GM18907 (cell line): ENCODE data around the gene FLVCR2.
A peak's percentile ranks its signal among the peaks of the same experiment; 100 is the strongest.

Experiments
- ATAC-seq: cut with Tn5 transposase; IDR thresholded peaks from one replicate; pipeline ENCODE4 v1.9.1; 2021; ENCODE audit warnings: mild to moderate bottlenecking, moderate library complexity; ENCODE audit not compliant: unreplicated experiment

The FLVCR2 gene

DNA sequence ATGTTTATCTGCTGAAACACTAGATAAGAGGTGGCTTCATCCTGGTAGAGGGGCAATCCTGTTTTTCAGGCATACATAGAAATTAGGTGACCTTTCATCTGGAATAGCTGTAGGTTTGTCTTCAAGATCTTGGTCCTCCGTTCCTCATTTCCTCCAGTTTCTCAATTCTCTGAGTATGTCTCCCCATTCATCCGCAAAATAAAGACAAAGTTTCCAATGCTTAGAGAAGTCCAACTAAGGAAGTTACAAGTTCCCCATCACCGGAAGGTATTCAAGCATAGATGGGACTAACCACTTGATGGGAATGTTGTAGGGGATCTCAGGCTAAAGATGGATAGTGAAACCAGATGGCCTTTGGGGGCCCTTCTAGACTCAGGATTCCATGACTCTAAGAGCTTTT is 48.0 kb downstream of the FLVCR2 start:
- no peak for ATAC-seq

DNA sequence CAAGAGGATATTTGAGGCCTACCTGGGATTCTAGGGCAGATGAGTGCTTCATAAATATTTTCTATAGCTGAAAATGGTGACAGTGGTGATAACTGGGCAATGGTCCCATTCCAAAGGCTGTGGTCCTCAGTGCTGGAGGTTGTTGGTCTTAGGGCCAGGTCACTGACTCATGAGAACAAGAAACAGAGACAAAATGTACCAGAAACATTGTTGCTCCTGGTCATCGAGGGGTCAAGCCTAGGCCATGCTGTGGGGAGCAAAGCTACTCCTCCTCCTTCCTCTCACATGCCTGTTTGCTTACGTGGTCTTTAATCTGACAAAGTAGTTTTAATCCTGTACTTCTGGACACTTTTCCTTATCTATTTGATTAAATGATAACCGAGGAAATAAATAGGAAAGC is 48.4 kb downstream of the FLVCR2 start:
- no peak for ATAC-seq

DNA sequence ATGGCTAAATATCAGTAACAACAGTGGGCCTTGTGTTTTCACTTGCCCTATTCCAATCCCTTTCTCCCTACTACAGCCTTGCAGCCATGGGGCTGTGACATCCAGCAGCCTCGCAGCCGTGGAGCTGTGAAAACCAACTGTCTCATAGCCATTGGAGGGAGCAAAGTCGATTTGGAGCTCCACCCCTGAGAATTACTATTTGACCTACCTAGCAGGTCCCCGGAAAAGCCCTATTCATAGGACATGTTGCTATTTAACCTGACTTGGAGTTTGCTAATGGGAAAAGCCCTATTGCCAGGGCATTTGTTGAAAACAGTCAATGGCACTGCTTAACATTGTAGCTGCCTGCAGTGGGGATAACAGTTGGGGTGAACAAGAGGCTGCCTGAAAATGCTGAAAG is 49.0 kb downstream of the FLVCR2 start:
- ATAC-seq = no peak

DNA sequence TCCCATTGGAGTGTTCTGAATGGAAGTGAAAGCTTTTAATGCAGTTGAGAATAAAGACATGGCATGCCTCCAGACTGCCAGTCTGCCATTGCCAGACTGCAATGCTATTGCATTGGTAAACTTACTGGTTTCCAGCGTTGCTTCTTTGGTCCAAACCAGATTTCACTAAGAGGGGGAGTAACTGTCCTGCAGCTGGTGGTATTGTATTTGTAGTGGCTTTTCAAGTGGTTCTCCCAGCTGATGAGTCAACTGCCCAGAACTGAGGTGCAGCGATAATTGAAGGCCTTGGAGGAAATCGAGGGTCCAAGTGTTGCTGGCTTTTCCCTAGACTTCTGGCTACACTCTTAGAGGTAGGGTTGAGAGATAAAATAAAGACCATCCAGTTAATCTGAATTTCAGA is 50.4 kb downstream of the FLVCR2 start:
- ATAC-seq = no peak

DNA sequence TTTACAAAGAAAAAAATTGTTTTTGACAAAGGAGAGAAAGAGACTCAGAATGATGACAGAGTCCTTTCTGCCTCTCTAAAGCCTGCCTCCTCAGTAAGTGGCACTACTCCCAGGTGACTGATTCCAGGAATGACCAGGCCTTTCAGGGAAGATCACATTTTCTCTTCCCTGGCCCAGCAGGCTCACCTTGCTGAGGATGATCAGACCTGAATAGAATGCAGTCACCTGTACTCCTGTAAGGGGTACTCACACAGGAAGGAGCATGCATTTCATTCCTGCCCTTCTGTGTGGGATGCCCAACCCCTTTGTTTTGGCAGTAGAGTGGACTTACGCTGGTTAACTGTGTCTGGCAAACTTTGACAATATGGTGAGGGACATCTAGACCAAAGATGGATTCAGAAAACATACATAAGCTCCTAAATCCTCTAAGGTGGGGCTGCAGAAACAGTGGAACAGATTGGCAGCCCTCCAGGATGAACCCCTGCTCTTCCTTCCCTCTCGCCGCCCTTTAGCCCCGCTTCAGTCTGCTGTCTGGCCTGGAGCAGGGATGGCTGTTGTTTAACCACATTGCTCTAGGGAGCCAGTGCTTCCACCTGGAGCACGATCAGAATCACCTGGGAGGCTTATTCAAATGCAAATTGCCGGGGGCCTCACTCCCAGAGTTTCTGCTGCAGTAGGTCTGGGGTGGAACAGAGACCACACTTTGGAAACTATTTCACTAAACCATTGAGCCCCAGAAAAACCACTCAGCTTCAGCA is 52.5 kb downstream of the FLVCR2 start:
- ATAC-seq = no peak

DNA sequence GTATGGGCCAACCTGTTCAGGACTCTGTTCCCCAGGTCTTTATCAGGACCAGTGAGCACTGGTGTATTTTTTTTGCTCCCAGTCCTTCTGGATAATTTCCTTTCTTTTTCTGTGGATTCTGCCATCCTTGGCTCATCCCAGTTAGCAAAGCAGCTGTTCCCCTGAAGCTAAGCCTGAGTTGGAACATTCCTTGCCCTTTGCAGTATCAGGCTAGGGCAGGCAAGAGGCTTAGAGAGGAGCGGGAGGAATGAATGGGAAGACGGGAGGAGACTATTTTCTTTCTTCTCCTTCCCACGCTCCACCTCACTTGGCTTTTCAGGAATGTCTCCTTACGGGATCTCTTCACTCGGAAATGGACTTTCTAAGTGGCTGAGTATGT is 53.0 kb downstream of the FLVCR2 start:
- ATAC-seq = no peak

DNA sequence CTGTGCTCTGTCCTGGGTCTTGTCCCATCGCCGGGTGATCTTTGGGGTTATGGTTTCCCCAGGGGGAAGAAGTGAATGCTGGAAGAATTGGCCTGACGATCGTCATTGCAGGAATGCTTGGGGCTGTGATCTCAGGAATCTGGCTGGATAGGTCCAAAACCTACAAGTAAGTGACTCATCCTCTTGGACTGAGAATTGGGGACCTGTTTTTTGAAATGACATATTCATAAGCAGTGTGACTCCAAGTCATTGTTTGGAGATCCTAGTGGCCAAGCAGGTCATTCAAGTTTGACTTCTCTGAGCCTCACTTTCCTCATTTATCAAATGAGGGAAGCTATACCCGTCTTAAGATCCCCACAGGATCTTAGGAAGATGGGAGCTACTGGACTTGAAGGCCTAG is 56.4 kb downstream of the FLVCR2 start:
- ATAC-seq = no peak

DNA sequence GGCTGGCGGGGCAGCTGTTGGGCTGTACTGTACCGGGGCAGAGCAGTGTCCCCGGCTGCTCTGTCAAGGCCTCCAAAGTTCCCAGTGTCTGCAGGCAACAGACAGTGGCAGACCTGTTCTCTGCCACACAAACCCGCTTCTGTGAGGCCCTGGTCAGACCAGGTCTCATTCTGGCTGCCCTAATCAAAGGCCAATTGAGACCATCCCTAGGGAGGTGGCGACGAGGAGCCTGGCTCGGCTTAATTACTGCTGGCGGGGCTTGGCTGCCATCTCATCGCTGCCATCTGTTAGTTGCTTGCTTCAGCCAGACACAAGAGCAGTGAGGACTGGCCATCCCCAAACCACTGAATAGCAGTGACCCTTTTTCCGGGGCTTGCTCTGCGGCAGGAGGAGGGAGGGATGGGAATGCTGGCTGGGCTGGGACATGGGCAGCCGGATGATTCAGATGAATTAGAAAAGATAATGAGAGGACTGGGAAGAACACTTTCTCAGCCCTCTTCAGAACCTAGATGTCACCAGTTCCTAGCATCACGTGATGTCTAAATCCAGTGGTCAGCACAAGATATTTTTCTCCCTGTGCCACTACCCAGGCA is 57.8 kb downstream of the FLVCR2 start:
- no peak for ATAC-seq

DNA sequence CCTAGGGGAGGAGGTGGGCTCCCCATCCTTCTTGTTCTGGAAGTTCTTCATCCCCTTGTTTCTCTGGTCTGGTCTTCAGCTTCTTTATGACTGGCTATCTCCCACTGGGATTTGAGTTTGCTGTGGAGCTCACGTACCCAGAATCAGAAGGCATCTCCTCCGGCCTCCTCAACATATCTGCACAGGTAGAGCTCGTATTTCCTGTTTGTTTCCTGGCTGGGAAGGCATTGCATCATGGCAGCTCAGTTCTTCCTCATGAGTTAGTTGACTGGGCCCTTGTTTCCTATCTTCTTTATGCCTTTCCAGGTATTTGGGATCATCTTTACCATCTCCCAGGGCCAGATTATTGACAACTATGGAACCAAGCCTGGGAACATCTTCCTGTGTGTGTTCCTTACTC is 62.5 kb downstream of the FLVCR2 start:
- ATAC-seq = no peak

DNA sequence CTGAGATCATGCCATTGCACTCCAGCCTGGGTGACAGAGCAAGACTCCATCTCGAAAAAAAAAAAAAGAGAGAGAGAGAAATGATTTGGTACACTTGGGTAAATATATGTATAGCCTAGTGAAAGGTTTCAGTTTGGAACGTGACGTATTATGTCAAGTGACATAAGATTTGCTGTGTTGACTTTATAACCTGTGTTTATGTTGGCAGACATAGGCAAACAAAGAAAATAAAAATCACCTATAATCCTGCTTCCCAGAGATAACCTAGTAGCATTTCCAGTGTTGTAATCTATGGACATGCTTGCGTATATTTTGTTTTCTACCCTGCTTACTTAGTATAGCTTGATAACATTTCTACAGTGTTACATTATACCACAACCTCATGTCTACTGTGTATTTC is 65.6 kb downstream of the FLVCR2 start:
- ATAC-seq = no peak

DNA sequence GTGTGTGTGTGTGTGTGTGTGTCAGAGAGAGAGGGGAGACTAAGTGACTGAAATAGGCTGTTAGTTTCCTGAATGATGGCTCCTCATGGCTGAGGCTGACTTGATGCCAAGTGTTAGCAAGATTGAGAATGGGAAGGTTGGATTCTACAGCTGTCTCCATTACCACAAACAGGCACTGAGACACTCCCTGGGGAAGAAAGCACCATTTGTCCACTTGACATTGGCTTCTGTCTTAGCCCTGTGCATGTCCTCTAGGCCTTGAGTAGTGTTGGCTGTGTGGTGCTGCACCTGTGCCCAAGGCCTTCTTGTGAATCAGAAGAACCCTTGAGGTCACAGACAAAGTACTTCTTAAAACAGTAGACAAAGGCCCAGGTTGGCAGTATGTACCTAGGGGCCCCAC is 66.6 kb downstream of the FLVCR2 start:
- no peak for ATAC-seq

DNA sequence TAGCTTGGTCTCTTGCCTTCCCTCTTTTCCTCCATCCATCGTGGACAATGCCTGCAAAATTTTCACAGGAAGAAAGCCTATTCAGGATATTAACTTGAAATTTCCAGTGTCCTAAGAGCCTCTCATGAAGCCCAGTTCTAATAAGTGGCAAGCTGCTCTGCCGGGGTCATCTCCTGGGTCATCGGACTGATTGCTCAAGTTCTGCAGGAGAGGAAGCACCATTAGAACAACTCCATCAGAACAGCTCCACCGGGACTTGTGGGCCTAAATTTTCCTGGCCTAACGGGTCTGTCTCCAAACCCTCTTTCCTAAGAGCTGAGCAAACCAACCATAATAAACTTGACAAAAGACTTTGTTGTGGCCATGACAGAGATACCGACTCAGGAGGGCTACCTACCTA is 68.3 kb downstream of the FLVCR2 start:
- no peak for ATAC-seq

DNA sequence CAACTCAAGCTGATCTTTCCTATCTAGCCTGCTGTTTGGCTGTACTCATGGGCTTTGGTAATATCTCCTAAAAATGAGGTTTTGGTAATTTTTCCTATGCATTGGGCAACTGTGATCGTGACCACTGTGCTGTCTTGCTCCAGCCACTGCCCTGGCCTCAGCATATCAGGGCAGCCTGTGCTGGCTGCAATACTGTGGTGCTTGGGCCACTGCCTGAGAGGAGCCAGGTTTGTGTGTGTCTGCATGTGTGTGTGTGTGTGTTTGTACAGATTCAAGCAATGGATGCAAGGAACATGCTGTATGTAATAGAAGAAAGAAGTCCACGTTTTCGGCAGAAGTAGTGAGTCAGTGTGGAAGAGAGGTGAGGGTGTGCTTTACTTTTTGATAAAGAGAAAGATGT is 69.2 kb downstream of the FLVCR2 start:
- ATAC-seq = no peak

DNA sequence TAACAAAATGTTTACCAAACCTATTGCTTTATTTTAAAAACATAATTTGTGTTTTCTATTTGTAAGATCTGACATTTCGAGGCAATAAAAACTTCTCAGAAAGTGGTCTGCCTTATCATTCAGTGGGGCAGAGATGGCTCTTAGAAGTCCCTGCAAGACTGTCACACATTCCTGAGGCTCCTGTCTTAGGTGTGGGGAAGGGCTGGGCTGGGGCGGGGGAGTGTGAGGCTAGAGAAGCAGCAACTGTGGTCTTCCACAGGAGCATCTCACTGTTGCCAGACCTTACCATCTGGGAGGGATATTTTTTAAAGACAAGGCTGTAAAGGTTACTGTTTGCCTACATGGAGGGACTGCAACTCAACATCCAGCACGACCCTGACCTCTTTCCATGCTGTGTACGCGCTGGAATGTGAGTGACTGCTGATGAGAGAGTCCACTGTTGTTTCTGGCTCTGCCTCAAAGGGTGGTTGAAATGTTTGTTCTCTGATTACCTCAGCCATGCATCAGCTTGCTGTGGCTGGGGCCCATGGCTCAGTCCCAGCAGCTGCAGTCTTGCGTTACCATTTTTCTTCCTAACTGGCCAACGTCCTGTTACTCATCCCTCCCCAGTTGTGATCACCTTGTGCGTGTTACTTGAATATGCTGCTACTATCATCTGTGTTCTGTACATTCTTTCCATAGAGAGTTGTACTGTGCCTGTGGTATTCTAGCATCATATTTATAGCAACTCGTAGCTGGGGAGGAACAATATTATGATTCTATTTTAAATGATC is 69.8 kb downstream of the FLVCR2 start:
- ATAC-seq = no peak

DNA sequence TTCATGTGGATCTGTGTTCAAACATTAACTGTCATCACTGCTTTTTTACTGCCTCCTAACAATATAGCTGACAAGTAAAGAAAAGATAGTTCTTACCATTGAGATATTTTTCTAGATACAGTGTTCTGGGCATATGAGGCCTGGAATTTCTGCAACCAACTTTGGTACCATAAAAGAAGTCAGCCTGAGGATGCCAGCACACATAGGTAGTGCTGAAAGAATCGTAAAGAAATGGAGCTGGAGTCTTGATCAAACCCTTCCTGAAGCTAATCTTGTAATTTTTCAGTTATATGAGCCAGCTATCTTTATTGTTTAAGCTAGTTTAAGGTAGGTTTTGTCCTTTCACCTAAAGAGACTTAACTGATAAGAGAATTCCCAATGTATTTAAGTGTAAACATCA is 70.9 kb downstream of the FLVCR2 start:
- ATAC-seq = no peak

DNA sequence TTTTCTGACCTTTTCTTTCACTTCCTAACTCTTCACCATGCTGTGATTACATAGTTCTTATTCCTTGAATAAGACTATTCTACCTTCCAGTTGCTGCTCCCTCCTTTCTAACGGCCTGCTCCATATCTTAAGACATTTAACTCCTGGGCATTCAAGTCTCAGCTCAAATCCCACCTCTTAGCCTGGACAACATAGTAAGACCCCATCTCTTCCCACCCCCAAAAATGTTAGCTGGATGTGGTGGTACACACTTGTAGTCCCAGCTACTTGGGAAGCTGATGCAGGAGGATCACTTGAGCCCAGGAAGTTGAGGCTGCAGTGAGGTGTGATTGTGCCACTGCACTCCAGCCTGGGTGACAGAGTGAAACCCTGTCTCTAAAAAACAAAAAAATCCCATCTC is 71.4 kb downstream of the FLVCR2 start:
- no peak for ATAC-seq

DNA sequence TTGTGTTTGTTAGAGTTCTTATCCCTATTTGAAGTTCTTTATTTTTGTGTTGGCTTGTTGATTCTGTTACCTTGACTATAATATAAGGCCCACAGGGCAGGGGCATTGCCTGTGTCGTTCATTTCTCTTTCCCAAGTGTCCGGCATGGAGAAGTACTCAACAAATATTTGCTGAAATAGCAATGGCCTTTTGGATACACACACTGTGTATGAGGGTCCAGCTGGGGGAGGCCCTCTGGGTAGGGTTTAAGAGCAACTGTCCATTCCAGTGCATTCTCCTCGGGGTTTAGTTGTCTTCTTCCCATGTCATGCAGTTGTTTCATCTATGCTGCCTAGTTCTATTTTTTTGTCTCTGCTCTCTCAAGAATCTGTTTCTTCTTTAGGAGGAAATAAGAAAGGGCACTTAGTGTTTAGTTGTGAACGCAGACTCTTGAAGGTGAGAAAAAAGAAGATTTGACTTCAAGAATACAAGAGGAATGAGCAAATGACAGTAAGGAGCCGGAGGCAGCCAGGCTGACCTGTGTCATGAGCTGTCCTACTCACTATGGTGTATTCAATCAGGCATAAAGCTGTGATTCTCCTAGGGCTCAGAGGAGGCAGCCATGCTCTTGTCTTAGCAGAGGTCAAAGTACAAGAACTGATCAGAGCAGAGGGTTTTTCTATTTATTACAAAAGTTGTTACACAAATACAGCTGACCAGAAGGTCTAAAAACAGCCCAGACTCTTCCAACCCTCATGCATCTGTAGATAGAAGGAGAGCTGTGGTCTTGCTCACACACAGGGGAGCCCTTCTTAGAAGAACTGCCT is 72.0 kb downstream of the FLVCR2 start:
- no peak for ATAC-seq

DNA sequence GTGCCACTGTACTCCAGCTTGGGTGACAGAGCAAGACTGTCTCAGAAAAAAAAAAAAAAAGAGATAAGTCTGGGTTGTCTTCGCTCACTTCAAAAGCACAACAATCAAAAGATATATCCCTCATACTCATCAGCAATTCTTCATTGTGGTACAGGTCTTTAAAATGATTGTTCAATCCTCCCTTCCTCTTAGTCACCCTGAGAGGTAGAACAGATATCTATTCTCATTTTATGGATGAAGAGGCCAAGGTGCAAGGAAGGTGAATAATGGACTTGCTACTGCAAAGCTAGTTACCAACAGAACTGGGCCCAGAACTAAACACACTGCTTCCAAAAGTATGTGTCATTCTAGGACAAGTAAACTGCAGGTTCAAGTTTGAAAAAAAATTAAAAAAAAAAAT is 75.1 kb downstream of the FLVCR2 start:
- ATAC-seq = no peak

DNA sequence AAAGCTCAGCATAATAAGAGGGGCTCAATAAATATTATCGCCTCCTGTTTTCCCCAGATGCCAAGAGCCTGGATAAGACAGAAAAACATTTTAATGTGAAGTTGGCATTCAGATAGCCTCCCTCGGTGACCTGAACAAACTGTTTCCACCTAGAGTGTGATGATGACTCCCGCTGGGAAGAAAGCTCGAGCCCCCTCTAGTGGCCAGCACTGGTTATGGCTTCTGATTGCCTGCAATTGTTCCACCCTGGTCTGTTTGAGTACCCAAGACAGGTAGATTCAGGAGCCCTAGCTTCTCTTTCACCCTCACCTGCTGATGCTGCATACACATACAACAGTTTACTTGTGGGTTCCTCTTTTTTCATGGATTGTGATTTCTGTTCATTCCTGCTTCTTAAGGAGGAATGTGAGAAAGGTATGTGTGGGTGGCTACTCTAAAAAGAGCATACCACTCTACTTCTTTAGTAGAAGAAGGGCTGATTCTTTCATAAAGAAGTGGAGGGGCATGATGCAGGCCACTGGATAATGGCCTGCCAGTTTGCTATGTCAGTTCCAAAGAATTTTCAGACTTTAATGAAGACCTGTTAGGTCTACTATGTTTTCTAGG is 75.8 kb downstream of the FLVCR2 start:
- ATAC-seq = peak; percentile 76

DNA sequence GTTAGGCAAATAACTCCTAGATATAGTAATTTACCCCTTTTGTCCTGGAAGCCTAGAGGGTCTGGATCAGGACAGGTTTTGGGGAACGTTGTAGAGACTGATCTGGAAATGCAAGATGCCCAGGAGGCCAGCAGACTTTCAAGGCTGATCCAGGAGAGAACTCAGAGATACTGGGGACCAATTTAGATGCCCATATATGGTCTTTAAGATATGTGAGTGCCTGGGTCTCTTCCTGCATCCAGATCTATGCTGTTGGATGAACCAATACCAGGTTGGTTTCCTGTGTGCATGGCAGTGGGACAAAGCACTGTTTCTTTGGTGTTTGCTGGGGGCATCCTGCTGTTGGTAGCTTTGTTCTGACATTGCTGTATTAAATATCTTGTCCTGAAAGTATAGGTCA is 76.8 kb downstream of the FLVCR2 start:
- no peak for ATAC-seq

DNA sequence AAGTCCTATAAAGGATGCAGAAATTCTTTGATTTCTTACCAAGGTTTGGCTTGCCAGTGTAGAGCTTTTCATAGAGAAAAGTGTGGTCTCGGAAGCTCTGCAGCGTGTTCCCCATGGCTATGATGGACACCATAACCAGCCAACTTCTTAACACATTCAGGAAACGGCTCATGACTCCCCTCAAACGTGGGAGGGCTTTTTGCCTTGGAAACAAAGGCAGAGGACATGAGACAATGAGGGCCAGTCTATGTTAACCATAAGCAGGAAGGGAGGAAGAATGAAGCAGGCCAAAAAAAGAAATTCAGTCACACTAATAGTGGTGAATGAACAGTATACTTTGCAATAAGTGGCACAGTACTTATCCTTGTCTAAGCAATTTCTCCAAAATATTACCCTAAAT is 78.9 kb downstream of the FLVCR2 start:
- no peak for ATAC-seq
